ENCODE data around the gene SYNJ1.
A peak's percentile ranks its signal among the peaks of the same experiment; 100 is the strongest.
"Not testable (repeated sequence)": the region's sequence is repeated elsewhere in the genome, so short reads cannot be mapped to it uniquely, and the experiment has no call there.

SYNJ1 gene

GRCh38 chr21:32693581-32693980 lies 34.2 kb downstream of the SYNJ1 start:
- ATAC-seq = no peak

GRCh38 chr21:32690085-32690484 lies 37.7 kb downstream of the SYNJ1 start:
- ATAC-seq = no peak

- no peak for ATAC-seq
Observed at GRCh38 chr21:32687643-32688345, 40.0 kb downstream of the SYNJ1 start.

- ATAC-seq = no peak
Observed at GRCh38 chr21:32682696-32683474, 44.9 kb downstream of the SYNJ1 start.

GRCh38 chr21:32674731-32675130 lies 53.1 kb downstream of the SYNJ1 start:
- ATAC-seq = no peak

GRCh38 chr21:32674038-32674437 lies 53.8 kb downstream of the SYNJ1 start:
- ATAC-seq = no peak

- no peak for ATAC-seq
Observed at GRCh38 chr21:32666258-32666657, 61.6 kb downstream of the SYNJ1 start.

GRCh38 chr21:32664095-32664494 lies 63.7 kb downstream of the SYNJ1 start:
- not testable (repeated sequence) for ATAC-seq

GRCh38 chr21:32661981-32662380 lies 65.8 kb downstream of the SYNJ1 start:
- not testable (repeated sequence) for ATAC-seq

- not testable (repeated sequence) for ATAC-seq
Observed at GRCh38 chr21:32661026-32661782, 66.6 kb downstream of the SYNJ1 start.

- no peak for ATAC-seq
Observed at GRCh38 chr21:32658524-32658923, 69.3 kb downstream of the SYNJ1 start.

GRCh38 chr21:32653326-32653901 lies 74.4 kb downstream of the SYNJ1 start:
- no peak for ATAC-seq

- no peak for ATAC-seq
Observed at GRCh38 chr21:32648165-32648564, 79.6 kb downstream of the SYNJ1 start.

- no peak for ATAC-seq
Observed at GRCh38 chr21:32645261-32646182, 82.3 kb downstream of the SYNJ1 start.

- no peak for ATAC-seq
Observed at GRCh38 chr21:32641710-32642698, 85.8 kb downstream of the SYNJ1 start.

- no peak for ATAC-seq
Observed at GRCh38 chr21:32626621-32627196, 101.1 kb downstream of the SYNJ1 start.

- ATAC-seq = not testable (repeated sequence)
Observed at GRCh38 chr21:32618218-32618617, 109.6 kb downstream of the SYNJ1 start.

- ATAC-seq = no peak
Observed at GRCh38 chr21:32613436-32614043, 114.3 kb downstream of the SYNJ1 start.

GRCh38 chr21:32612999-32613337 lies 114.8 kb downstream of the SYNJ1 start:
- peak in 1 of 2 donors; percentile 7 for ATAC-seq

Measured in activated CD4-positive, CD25-positive, alpha-beta regulatory T cell treated with anti-CD3 and anti-CD28 coated beads, Interleukin-2, amount 50 U/mL, for 24 hours (primary cell).